MM.1S (cell line): ENCODE results near the gene C19orf25.

ENCODE experiments used
- DNase-seq: peaks from one replicate; pipeline ENCODE4 v3.0.0-alpha.2; 2015
- H2AFZ ChIP-seq: fragments of 300-600 bp; sonication (generic); 2 replicates; pipeline ENCODE4 v1.6.0; 2016; ENCODE audit warnings: antibody characterized with exemption, low read length
- H3F3A ChIP-seq: fragments of 300-600 bp; sonication (generic); 2 replicates; pipeline ENCODE4 v1.6.1; 2016; ENCODE audit warnings: mild to moderate bottlenecking, antibody characterized with exemption, low read length, moderate library complexity, mixed read lengths; ENCODE audit not compliant: insufficient read depth
- H3K27ac ChIP-seq: fragments of 300-600 bp; sonication (generic); 2 replicates; pipeline ENCODE4 v1.5.1; 2016; ENCODE audit warnings: mild to moderate bottlenecking, low read length
- H3K27me3 ChIP-seq: fragments of 300-600 bp; sonication (generic); replicated peaks from 2 replicates; pipeline ENCODE4 v1.6.0; 2016; ENCODE audit warnings: low read length; ENCODE audit not compliant: insufficient read depth
- H3K36me3 ChIP-seq: fragments of 300-600 bp; sonication (generic); replicated peaks from 2 replicates; pipeline ENCODE4 v1.6.1; 2016; ENCODE audit warnings: mild to moderate bottlenecking, low read length, mixed read lengths; ENCODE audit not compliant: insufficient read depth
- H3K4me1 ChIP-seq: fragments of 300-600 bp; sonication (generic); 2 replicates; pipeline ENCODE4 v1.6.1; 2016; ENCODE audit warnings: low read length, mixed read lengths
- H3K4me2 ChIP-seq: fragments of 300-600 bp; sonication (generic); 2 replicates; pipeline ENCODE4 v1.6.0; 2016; ENCODE audit warnings: low read depth, low read length
- H3K4me3 ChIP-seq: fragments of 300-600 bp; sonication (generic); 2 replicates; pipeline ENCODE4 v1.5.1; 2016; ENCODE audit warnings: low read length, mixed read lengths
- H3K79me2 ChIP-seq: fragments of 300-600 bp; sonication (generic); 2 replicates; pipeline ENCODE4 v1.6.1; 2016; ENCODE audit warnings: mixed run types, low read length, mixed read lengths
- H3K9ac ChIP-seq: fragments of 300-600 bp; sonication (generic); 2 replicates; pipeline ENCODE4 v1.6.1; 2016; ENCODE audit warnings: low read length, mixed read lengths
- H3K9me2 ChIP-seq: fragments of 300-600 bp; sonication (generic); replicated peaks from 2 replicates; pipeline ENCODE4 v1.6.1; 2016; ENCODE audit warnings: mild to moderate bottlenecking, low read length, mixed read lengths; ENCODE audit not compliant: insufficient read depth
- H3K9me3 ChIP-seq: fragments of 300-600 bp; sonication (generic); replicated peaks from 2 replicates; pipeline ENCODE4 v1.6.1; 2016; ENCODE audit warnings: mild to moderate bottlenecking, low read length, mixed read lengths; ENCODE audit not compliant: insufficient read depth
- H4K20me1 ChIP-seq: fragments of 300-600 bp; sonication (generic); 2 replicates; pipeline ENCODE4 v1.6.1; 2016; ENCODE audit warnings: mild to moderate bottlenecking, low read length, moderate library complexity, mixed read lengths; ENCODE audit not compliant: insufficient read depth
- CTCF ChIP-seq: fragments of 300-600 bp; sonication (generic); IDR thresholded peaks from 2 replicates; pipeline ENCODE4 v1.5.1; 2016; ENCODE audit warnings: antibody characterized with exemption, low read length, mixed read lengths
- EZH2 ChIP-seq: fragments of 300-600 bp; sonication (generic); optimal IDR thresholded peaks from 2 replicates; pipeline ENCODE3; 2017; ENCODE audit warnings: low read depth, mild to moderate bottlenecking, antibody characterized with exemption, low read length, mixed read lengths
- EZH2phosphoT487 ChIP-seq: fragments of 300-600 bp; sonication (generic); IDR thresholded peaks from 2 replicates; pipeline ENCODE4 v1.6.1; 2018; ENCODE audit warnings: antibody characterized with exemption, low read length

The C19orf25 gene

GRCh38 chr19:1447944-1448343 is 31.1 kb downstream of the C19orf25 start:
- Histone ChIP-seq H4K20me1 (no peaks in the 10 kb centered on the region; the same call in 1 of the 2 replicates), H3K27me3 (peaks cover 71% of the 10 kb centered on the region)

GRCh38 chr19:1447504-1447903 is 31.5 kb downstream of the C19orf25 start:
- H3K4me2 ChIP-seq, result no peak overlapping the region
- TF ChIP-seq EZH2, result no peak
- TF ChIP-seq EZH2phosphoT487, result no peak
- no peak overlapping the region for H3K27ac ChIP-seq
- no peaks in the 10 kb centered on the region for H3K36me3 ChIP-seq
- H3K9ac ChIP-seq, result no peak overlapping the region
- peaks cover 19% of the 10 kb centered on the region for H3K4me1 ChIP-seq
- peaks cover 67% of the 10 kb centered on the region for H3K27me3 ChIP-seq
- H3K9me3 ChIP-seq, result no peaks in the 10 kb centered on the region
- H2AFZ ChIP-seq, result no peak overlapping the region
- H3K9me2 ChIP-seq, result no peaks in the 10 kb centered on the region
- peaks cover 32% of the 10 kb centered on the region for H3F3A ChIP-seq
- H3K4me3 ChIP-seq, result no peak overlapping the region
- H4K20me1 ChIP-seq, result no peaks in the 10 kb centered on the region; the same call in 1 of the 2 replicates
- no peak for DNase-seq
- H3K79me2 ChIP-seq, result no peaks in the 10 kb centered on the region

More at GRCh38 chr19:1447944-1448343, 31.1 kb downstream of the C19orf25 start:
- no peak for TF ChIP-seq EZH2
- Histone ChIP-seq H3K4me2 (no peak overlapping the region), H2AFZ (no peak overlapping the region), H3K79me2 (no peaks in the 10 kb centered on the region), H3K4me1 (peaks cover 15% of the 10 kb centered on the region), H3K9ac (no peak overlapping the region), H3K36me3 (no peaks in the 10 kb centered on the region), H3F3A (peaks cover 28% of the 10 kb centered on the region), H3K9me3 (no peaks in the 10 kb centered on the region), H3K27ac (no peak overlapping the region), H3K9me2 (no peaks in the 10 kb centered on the region), H3K4me3 (no peak overlapping the region)
- DNase-seq, result no peak

- no peak for DNase-seq
- Histone ChIP-seq H3K79me2 (no peaks in the 10 kb centered on the region), H3K36me3 (no peaks in the 10 kb centered on the region), H3K27me3 (peaks cover 60% of the 10 kb centered on the region), H3K4me2 (no peak overlapping the region), H3K4me3 (no peak overlapping the region), H3K9me3 (no peaks in the 10 kb centered on the region), H3K9ac (no peak overlapping the region), H3K27ac (no peak overlapping the region), H2AFZ (no peak overlapping the region), H3K4me1 (peaks cover 24% of the 10 kb centered on the region), H3K9me2 (no peaks in the 10 kb centered on the region), H3F3A (peaks cover 38% of the 10 kb centered on the region), H4K20me1 (peaks cover 3% of the 10 kb centered on the region; the same call in 1 of the 2 replicates)
- TF ChIP-seq EZH2 (peak; percentile 58), CTCF (no peak), EZH2phosphoT487 (0 out of 2 replicates have a peak, but pooled peaks have one; percentile 36)
Measured at GRCh38 chr19:1446713-1447481, 32.1 kb downstream of the C19orf25 start.

DNA sequence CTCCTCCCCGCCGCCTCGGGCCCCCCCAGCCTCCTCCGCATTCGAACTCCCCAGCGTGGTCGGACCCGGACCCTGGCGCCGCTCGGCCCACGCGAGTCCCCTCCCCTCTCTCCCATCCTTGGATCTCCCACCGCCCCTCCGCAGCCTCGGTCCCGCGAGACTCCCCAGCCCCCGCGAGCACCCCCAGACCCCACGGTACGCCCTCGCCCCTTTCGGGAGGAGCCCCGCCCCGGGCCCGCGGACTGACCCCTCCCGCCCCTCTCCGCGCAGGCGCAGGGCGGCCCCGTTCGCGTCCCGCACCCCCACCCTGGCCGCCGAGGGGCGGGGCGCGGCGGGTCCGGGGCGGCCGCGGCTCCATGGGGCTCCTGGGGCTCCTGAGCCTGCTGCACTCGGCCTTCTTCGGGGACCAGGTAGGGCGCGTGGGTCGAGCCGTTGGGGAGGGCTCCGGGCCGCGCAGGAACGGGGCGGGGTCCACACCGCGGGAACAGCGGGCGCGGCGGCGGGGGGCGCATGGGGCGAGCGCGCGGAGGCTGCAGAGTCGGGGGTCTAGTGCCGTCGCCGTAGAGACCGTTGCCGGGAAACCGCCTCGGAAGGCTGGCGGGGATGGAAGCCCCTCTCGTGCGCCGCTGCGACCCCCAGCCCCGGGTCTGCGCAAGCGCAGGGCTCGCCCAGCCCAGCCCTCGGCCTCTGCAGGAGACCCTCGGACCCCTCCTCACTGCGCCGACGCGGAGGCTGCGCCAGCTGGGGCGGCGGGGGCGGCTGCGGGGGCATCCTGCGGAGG is 32.9 kb downstream of the C19orf25 start:
- Histone ChIP-seq H3F3A (peaks cover 46% of the 10 kb centered on the region), H4K20me1 (peaks cover 3% of the 10 kb centered on the region; the same call in 1 of the 2 replicates), H2AFZ (no peak overlapping the region), H3K9me2 (no peaks in the 10 kb centered on the region), H3K27ac (no peak overlapping the region), H3K36me3 (peaks cover 5% of the 10 kb centered on the region; the same call in 1 of the 2 replicates), H3K27me3 (peaks cover 53% of the 10 kb centered on the region), H3K4me1 (peaks cover 28% of the 10 kb centered on the region), H3K9me3 (no peaks in the 10 kb centered on the region), H3K79me2 (peaks cover 2% of the 10 kb centered on the region), H3K9ac (no peak overlapping the region), H3K4me3 (no peak overlapping the region), H3K4me2 (no peak overlapping the region)
- no peak for DNase-seq
- TF ChIP-seq CTCF, result no peak
- no peak for TF ChIP-seq EZH2
- TF ChIP-seq EZH2phosphoT487, result no peak
